RWPE2 (cell line): ENCODE results near the gene ZNF785.

Experiments
- ATAC-seq: fragments of 200-7000 bp; cut with Tn5 transposase; 3 replicates; pipeline ENCODE4 v1.9.1; 2021; ENCODE audit warnings: low read depth
- DNase-seq: peaks from one replicate; pipeline ENCODE4 v3.0.0-alpha.2; 2020; ENCODE audit warnings: low spot score
- H3K27ac ChIP-seq: fragments of 450-650 bp; 2 replicates; pipeline ENCODE4 v1.5.1; 2017; ENCODE audit warnings: mild to moderate bottlenecking; ENCODE audit not compliant: poor library complexity, severe bottlenecking
- H3K27me3 ChIP-seq: fragments of 250-450 bp; sonication (Bioruptor Pico); 2 replicates; pipeline ENCODE4 v1.5.1; 2021; ENCODE audit warnings: mild to moderate bottlenecking, moderate library complexity; ENCODE audit not compliant: insufficient read depth, poor library complexity, severe bottlenecking
- H3K36me3 ChIP-seq: fragments of 250-450 bp; sonication (Bioruptor Pico); 2 replicates; pipeline ENCODE4 v1.5.1; 2020; ENCODE audit warnings: low read depth, mild to moderate bottlenecking, moderate library complexity
- H3K4me1 ChIP-seq: fragments of 250-450 bp; sonication (Bioruptor Pico); 2 replicates; pipeline ENCODE4 v1.5.1; 2021; ENCODE audit warnings: mild to moderate bottlenecking, moderate library complexity; ENCODE audit not compliant: insufficient read depth, poor library complexity, severe bottlenecking
- H3K4me3 ChIP-seq: fragments of 250-450 bp; sonication (Bioruptor Pico); 2 replicates; pipeline ENCODE4 v1.5.1; 2021; ENCODE audit warnings: mild to moderate bottlenecking, moderate library complexity; ENCODE audit not compliant: severe bottlenecking
- H3K9me3 ChIP-seq: fragments of 250-450 bp; sonication (Bioruptor Pico); 2 replicates; pipeline ENCODE4 v1.5.1; 2021; ENCODE audit warnings: mild to moderate bottlenecking, moderate library complexity; ENCODE audit not compliant: severe bottlenecking
- CTCF ChIP-seq: fragments of 450-650 bp; IDR thresholded peaks from one replicate; pipeline ENCODE4 v1.5.1; 2017; ENCODE audit warnings: mild to moderate bottlenecking, moderate library complexity; ENCODE audit not compliant: poor library complexity, severe bottlenecking

The ZNF785 gene

DNA sequence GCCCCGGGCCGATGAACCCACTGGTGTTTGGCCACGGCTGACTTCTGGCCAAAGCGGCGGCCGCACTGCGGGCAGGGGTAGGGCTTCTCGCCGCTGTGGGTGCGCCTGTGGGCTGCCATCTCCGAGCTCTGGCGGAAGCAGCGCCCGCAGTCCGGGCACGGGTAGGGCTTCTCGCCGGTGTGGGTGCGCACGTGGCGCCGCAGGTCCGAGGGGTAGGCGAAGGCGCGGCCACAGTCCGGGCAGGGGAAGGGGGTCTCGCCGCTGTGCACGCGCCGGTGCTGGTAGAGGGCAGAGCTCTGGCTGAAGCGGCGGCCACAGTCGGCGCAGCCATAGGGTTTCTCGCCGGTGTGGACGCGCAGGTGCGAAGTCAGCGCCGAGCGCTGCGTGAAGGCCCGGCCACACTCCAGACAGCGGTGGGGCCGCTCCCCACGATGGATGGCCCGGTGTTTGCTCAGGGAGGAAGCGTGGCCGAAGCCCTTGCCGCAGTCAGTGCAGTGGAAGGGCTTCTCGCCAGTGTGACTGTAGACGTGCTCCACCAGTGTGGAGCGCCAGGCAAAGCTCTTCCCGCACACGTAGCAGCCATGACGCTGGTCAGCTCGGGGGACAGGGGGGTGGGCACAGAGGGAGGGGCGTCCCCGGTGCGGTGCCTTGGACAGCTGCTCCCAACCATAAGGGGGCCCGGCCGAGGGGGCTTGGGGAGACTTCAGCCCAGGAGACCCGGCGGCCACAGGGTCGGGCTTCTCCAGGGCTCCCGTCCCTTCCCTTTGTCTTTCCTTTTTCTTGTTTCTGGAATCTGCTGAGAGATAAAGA is 30.0 kb downstream of the ZNF785 start:
- Histone ChIP-seq H3K4me3 (no peak overlapping the region), H3K4me1 (no peaks in the 10 kb centered on the region), H3K27ac (no peak overlapping the region)

DNA sequence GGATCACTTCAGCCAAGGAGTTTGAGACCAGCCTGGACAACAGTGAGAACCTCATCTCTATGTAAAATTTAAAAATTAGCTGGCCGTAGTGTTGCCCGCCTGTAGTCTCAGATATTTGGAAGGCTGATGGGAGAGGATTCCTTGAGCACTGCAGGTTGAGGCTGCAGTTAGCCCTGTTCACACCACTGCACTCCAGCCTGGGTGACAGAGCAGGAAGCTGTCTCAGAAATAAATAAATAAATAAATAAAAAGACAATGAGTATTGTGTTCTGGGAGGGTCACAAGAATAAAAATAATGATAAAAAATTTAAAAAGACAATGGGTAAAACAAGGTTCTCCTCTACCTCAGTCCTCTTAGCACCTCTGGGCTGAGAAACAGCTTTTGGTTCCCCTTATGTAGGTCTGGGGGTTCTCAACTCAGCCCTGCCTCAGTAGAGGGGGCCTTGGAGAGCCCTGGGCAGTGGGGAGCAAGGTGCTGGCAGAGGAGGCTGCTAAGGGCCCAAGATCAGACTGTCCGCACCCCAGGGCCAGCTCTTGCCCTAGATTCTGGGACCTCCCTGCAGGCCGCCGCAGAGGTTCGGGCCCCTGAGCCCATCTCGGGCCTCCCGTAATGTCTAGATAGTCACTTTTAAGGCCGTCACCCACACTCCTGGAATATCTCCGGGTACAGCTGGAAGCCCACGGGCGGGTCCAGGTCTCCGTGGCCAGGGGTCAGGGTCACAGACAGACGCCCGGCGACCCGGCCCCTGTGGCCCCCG is 30.8 kb downstream of the ZNF785 start:
- H3K36me3 ChIP-seq, result peaks cover 26% of the 10 kb centered on the region
- H3K27ac ChIP-seq, result no peak overlapping the region
- H3K9me3 ChIP-seq, result no peaks in the 10 kb centered on the region
- no peaks in the 10 kb centered on the region for H3K27me3 ChIP-seq
- DNase-seq (no peak), ATAC-seq (no peak)
- no peaks in the 10 kb centered on the region for H3K4me1 ChIP-seq
- TF ChIP-seq CTCF, result no peak
- H3K4me3 ChIP-seq, result no peak overlapping the region

More for the DNA sequence above, 30.0 kb downstream of the ZNF785 start:
- no peak for DNase-seq
- Histone ChIP-seq H3K36me3 (peaks cover 26% of the 10 kb centered on the region), H3K9me3 (no peaks in the 10 kb centered on the region), H3K27me3 (no peaks in the 10 kb centered on the region)
- no peak for TF ChIP-seq CTCF
- ATAC-seq, result no peak

GRCh38 chr16:30553393-30553899 is 32.1 kb downstream of the ZNF785 start:
- TF ChIP-seq CTCF, result no peak
- ATAC-seq, result no peak
- no peak overlapping the region for H3K4me3 ChIP-seq
- H3K27me3 ChIP-seq, result no peaks in the 10 kb centered on the region
- peaks cover 26% of the 10 kb centered on the region for H3K36me3 ChIP-seq
- no peak for DNase-seq
- H3K27ac ChIP-seq, result no peak overlapping the region
- no peaks in the 10 kb centered on the region for H3K4me1 ChIP-seq
- no peaks in the 10 kb centered on the region for H3K9me3 ChIP-seq

- no peaks in the 10 kb centered on the region for H3K9me3 ChIP-seq
- no peak for DNase-seq
Measured at GRCh38 chr16:30552956-30553355, 32.5 kb downstream of the ZNF785 start.

More at GRCh38 chr16:30552956-30553355, 32.5 kb downstream of the ZNF785 start:
- Histone ChIP-seq H3K4me3 (no peak overlapping the region), H3K36me3 (peaks cover 26% of the 10 kb centered on the region), H3K4me1 (no peaks in the 10 kb centered on the region), H3K27me3 (no peaks in the 10 kb centered on the region), H3K27ac (no peak overlapping the region)
- TF ChIP-seq CTCF, result no peak
- no peak for ATAC-seq
